NB4 (cell line): Measurements from ENCODE around the gene P2RY12.

ENCODE experiments used
- CTCF ChIP-seq: IDR thresholded peaks from one replicate; pipeline ENCODE4 v1.5.1; 2012; ENCODE audit warnings: low read depth, low read length
- POLR2A ChIP-seq: IDR thresholded peaks from 2 replicates; pipeline ENCODE4 v1.6.1; 2011; ENCODE audit warnings: mild to moderate bottlenecking; ENCODE audit not compliant: insufficient read length; ENCODE audit errors: extremely low read depth

- no peak for TF ChIP-seq CTCF
- no peak for TF ChIP-seq POLR2A
These were observed 77.4 kb downstream of the P2RY12 start for GRCh38 chr3:151307131-151307530.
